CD14-positive monocyte (primary cell): ENCODE measurements around the gene IMMP2L. TPM values are rescaled to one million over a fixed set of nuclear protein-coding genes. Genes with fewer than 3 reads are reported as not detected.

Experiments used
- DNase-seq, 3 donors: peaks; one replicate each; pipeline ENCODE4 v3.0.0-alpha.2; 2011 to 2022
- H2AFZ ChIP-seq: 2 replicates; pipeline ENCODE4 v1.6.0; 2012; ENCODE audit warnings: mild to moderate bottlenecking, low read depth, low read length, inconsistent platforms; ENCODE audit not compliant: insufficient read depth, poor library complexity, severe bottlenecking
- H3K27ac ChIP-seq, 2 donors: 1 replicate in 1 of 2; 2 replicates in 1 of 2; pipeline ENCODE4 v1.5.1; 2012 to 2013; ENCODE audit warnings: low read length in 2 of 2, control low read depth in 1 of 2, inconsistent platforms in 1 of 2, low read depth in 1 of 2, mild to moderate bottlenecking in 1 of 2
- H3K27me3 ChIP-seq, 2 donors: one replicate each; pipeline versions ENCODE4 v1.6.0 to v1.6.1; 2011 to 2013; ENCODE audit warnings: low read length in 2 of 2; ENCODE audit not compliant: control insufficient read depth in 2 of 2, insufficient read depth in 2 of 2
- H3K36me3 ChIP-seq, 2 donors: replicated peaks in 1 of 2; 1 replicate in 1 of 2; 2 replicates in 1 of 2; pipeline versions ENCODE4 v1.5.1 to v1.6.1; 2012 to 2013; ENCODE audit warnings: low read length in 2 of 2, control low read depth in 1 of 2, inconsistent platforms in 1 of 2, mild to moderate bottlenecking in 1 of 2; ENCODE audit not compliant: insufficient read depth in 2 of 2, control insufficient read depth in 1 of 2
- H3K4me1 ChIP-seq, 2 donors: 1 replicate in 1 of 2; 2 replicates in 1 of 2; pipeline versions ENCODE4 v1.5.1 to v1.6.1; 2012 to 2013; ENCODE audit warnings: low read length in 2 of 2, control low read depth in 1 of 2, inconsistent platforms in 1 of 2, mild to moderate bottlenecking in 1 of 2, moderate library complexity in 1 of 2; ENCODE audit not compliant: insufficient read depth in 2 of 2, control insufficient read depth in 1 of 2
- H3K4me2 ChIP-seq: replicated peaks from 2 replicates; pipeline ENCODE3; 2012; ENCODE audit warnings: low read length, moderate library complexity, mild to moderate bottlenecking; ENCODE audit not compliant: poor library complexity, severe bottlenecking; ENCODE audit errors: extremely low read depth
- H3K4me3 ChIP-seq, 3 experiments: fragments of 200-600 bp in 1 of 3; sonication (generic) in 1 of 3; replicated peaks in 1 of 3; 1 replicate in 2 of 3; 2 replicates in 1 of 3; pipeline ENCODE4 v1.5.1; 2011 to 2013; ENCODE audit warnings: low read length in 3 of 3, mild to moderate bottlenecking in 3 of 3, control low read depth in 2 of 3, low read depth in 2 of 3, inconsistent platforms in 1 of 3, moderate library complexity in 1 of 3
- H3K79me2 ChIP-seq: 2 replicates; pipeline ENCODE4 v1.6.0; 2012; ENCODE audit warnings: mild to moderate bottlenecking, control low read depth, inconsistent platforms, low read length, moderate library complexity; ENCODE audit not compliant: insufficient read depth
- H3K9ac ChIP-seq: 2 replicates; pipeline ENCODE4 v1.6.0; 2017; ENCODE audit warnings: low read length, mild to moderate bottlenecking; ENCODE audit not compliant: insufficient read depth, poor library complexity, severe bottlenecking
- H3K9me3 ChIP-seq, 2 donors: replicated peaks in 1 of 2; 1 replicate in 1 of 2; 2 replicates in 1 of 2; pipeline versions ENCODE4 v1.5.1 to v1.6.1; 2012 to 2013; ENCODE audit warnings: low read length in 2 of 2, control low read depth in 1 of 2; ENCODE audit not compliant: control insufficient read depth in 1 of 2, insufficient read depth in 1 of 2
- H4K20me1 ChIP-seq: 2 replicates; pipeline ENCODE4 v1.6.0; 2012; ENCODE audit warnings: mild to moderate bottlenecking, low read length, control low read depth, moderate library complexity; ENCODE audit not compliant: insufficient read depth
- H3K27ac Mint-ChIP-seq, 7 donors: one replicate each; pipeline ENCODE4 v1.8.0; 2020; ENCODE audit warnings: mild to moderate bottlenecking in 7 of 7, mixed read lengths in 7 of 7, moderate library complexity in 6 of 7, inconsistent platforms in 2 of 7
- H3K27me3 Mint-ChIP-seq, 3 donors: one replicate each; pipeline ENCODE4 v1.8.0; 2021 to 2022; ENCODE audit warnings: low read depth in 3 of 3, mild to moderate bottlenecking in 3 of 3, mixed read lengths in 3 of 3, moderate library complexity in 3 of 3, inconsistent platforms in 1 of 3
- H3K36me3 Mint-ChIP-seq, 2 donors: one replicate each; pipeline ENCODE4 v1.8.0; 2020; ENCODE audit warnings: mixed read lengths in 2 of 2, inconsistent platforms in 1 of 2, mild to moderate bottlenecking in 1 of 2
- H3K4me1 Mint-ChIP-seq: one replicate; pipeline ENCODE4 v1.8.0; 2020; ENCODE audit warnings: mild to moderate bottlenecking, mixed read lengths
- H3K4me3 Mint-ChIP-seq, 2 donors: one replicate each; pipeline ENCODE4 v1.8.0; 2020; ENCODE audit warnings: mild to moderate bottlenecking in 2 of 2, mixed read lengths in 2 of 2, moderate library complexity in 1 of 2
- H3K9me3 Mint-ChIP-seq, 7 donors: one replicate each; pipeline ENCODE4 v1.8.0; 2020 to 2022; ENCODE audit warnings: mixed read lengths in 7 of 7, mild to moderate bottlenecking in 6 of 7, moderate library complexity in 6 of 7, inconsistent platforms in 2 of 7
- WGBS: methylation state at CpG from one replicate; pipeline ENCODE4 v1.1.5; 2013; ENCODE audit warnings: missing lambda C conversion rate; ENCODE audit not compliant: insufficient coverage; 5-methylcytosine and 5-hydroxymethylcytosine counted together
- intact Hi-C, 2 donors: fragments of 100-400 bp; cut with micrococcal nuclease; formaldehyde crosslinking; loops; one replicate each; pipeline versions ENCODE4 v1.15.0 to v1.15.1; 2023
- polyA plus RNA-seq, 3 donors: library from polyadenylated mRNA; depleted of rRNA in 1 of 3; unstranded in 2 of 3; stranded (reverse) in 1 of 3; fragments of 300-500 nt in 2 of 3; fragments of >200 nt in 1 of 3; fragmentation: Illumina TruSeq in 2 of 3; gene quantifications; 1 replicate in 2 of 3; 2 replicates in 1 of 3; pipeline ENCODE4 v1.2.3, GENCODE V29; 2012 to 2021
- TF ChIP-seq, protein P1 (sequence below): fragments of 200-600 bp; IDR thresholded peaks from one replicate; pipeline ENCODE4 v1.8.0; 2022; ENCODE audit warnings: antibody characterized with exemption, mild to moderate bottlenecking

Gene IMMP2L
- polyA plus RNA-seq, 3 donors = 1.9 to 6.4 (median 6.2) TPM

DNA sequence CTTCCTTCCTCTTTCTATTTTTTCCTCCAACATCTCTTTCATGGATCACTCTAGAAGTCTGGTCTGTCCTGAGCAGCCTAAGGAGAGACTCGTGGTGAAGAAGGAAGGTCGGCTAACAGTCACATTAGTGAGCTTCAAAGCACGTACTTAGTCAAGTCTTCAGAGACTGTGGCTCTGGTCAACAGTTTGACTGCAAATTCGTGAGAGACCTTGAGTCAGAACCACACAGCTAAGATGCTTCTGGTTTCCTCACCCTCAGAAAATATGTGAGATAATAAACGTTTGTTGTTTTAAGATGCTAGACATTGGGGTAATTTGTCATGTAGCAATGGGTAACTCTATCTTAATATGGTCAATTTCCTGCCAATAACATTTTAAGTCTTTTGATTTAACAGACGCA is 597.5 kb downstream of the IMMP2L start:
- no peak overlapping the region for H3K27ac Mint-ChIP-seq
- intact Hi-C loops = no loop called here

DNA sequence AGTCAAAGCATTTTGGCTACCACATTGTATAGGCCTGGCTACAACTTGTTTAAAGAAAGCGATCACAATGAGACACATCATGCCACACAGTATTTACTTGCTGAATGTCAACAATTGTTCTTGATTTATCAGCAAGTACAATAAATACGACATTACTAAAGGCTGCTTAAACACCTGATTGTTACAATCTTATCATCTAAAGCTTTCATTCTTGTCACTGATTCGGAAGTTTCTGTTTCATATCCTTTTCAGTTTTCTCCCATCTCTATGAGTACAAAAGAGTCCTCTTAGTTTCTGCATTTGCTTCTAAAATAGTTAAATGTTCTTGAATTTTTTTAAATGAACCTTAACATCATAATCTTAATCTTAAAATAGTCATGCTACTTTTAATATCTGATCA is 599.5 kb downstream of the IMMP2L start:
- Histone ChIP-seq H3K4me3 (no peak overlapping the region), H3K4me2 (no peak overlapping the region), H2AFZ (no peak overlapping the region), H3K9me3 (no peaks in the 10 kb centered on the region), H3K36me3 (no peaks in the 10 kb centered on the region), H3K27me3 (no peaks in the 10 kb centered on the region), H3K4me1 (no peaks in the 10 kb centered on the region), H3K27ac (no peak overlapping the region), H3K79me2 (no peaks in the 10 kb centered on the region), H4K20me1 (no peaks in the 10 kb centered on the region), H3K9ac (no peak overlapping the region)
- Mint-ChIP-seq H3K27me3 (peaks cover 0 to 1% (median 1%) of the 10 kb centered on the region in 3 donors), H3K4me1 (no peaks in the 10 kb centered on the region), H3K4me3 (no peak overlapping the region), H3K9me3 (peaks cover 0 to 3% (median 2%) of the 10 kb centered on the region in 7 donors), H3K36me3 (no peaks in the 10 kb centered on the region), H3K27ac (no peak overlapping the region)
- TF ChIP-seq, protein P1, sequence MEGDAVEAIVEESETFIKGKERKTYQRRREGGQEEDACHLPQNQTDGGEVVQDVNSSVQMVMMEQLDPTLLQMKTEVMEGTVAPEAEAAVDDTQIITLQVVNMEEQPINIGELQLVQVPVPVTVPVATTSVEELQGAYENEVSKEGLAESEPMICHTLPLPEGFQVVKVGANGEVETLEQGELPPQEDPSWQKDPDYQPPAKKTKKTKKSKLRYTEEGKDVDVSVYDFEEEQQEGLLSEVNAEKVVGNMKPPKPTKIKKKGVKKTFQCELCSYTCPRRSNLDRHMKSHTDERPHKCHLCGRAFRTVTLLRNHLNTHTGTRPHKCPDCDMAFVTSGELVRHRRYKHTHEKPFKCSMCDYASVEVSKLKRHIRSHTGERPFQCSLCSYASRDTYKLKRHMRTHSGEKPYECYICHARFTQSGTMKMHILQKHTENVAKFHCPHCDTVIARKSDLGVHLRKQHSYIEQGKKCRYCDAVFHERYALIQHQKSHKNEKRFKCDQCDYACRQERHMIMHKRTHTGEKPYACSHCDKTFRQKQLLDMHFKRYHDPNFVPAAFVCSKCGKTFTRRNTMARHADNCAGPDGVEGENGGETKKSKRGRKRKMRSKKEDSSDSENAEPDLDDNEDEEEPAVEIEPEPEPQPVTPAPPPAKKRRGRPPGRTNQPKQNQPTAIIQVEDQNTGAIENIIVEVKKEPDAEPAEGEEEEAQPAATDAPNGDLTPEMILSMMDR = no peak
- intact Hi-C loops = no loop called here
- no CpG with 5 or more reads among the region's 3 CpGs for WGBS
- DNase-seq = no peak

More for the DNA sequence above, 597.5 kb downstream of the IMMP2L start:
- WGBS = 62% methylated on average over 4 of the region's 6 CpGs
- H3K9me3 Mint-ChIP-seq = peaks cover 0 to 3% (median 2%) of the 10 kb centered on the region in 7 donors
- Histone ChIP-seq H2AFZ (no peak overlapping the region), H3K4me3 (no peak overlapping the region), H3K9me3 (peaks cover 0 to 3% of the 10 kb centered on the region in 2 donors), H3K4me2 (no peak overlapping the region), H3K27me3 (no peaks in the 10 kb centered on the region), H3K27ac (no peak overlapping the region), H3K4me1 (no peaks in the 10 kb centered on the region), H3K9ac (no peak overlapping the region), H3K36me3 (no peaks in the 10 kb centered on the region), H3K79me2 (no peaks in the 10 kb centered on the region), H4K20me1 (no peaks in the 10 kb centered on the region)
- H3K36me3 Mint-ChIP-seq = no peaks in the 10 kb centered on the region
- TF ChIP-seq, protein P1 = no peak
- DNase-seq = no peak
- H3K4me3 Mint-ChIP-seq = no peak overlapping the region
- peaks cover 0 to 1% (median 1%) of the 10 kb centered on the region in 3 donors for H3K27me3 Mint-ChIP-seq
- H3K4me1 Mint-ChIP-seq = no peaks in the 10 kb centered on the region
